GM12864 (cell line): Measurements from ENCODE around the gene NELL1.

Source experiments
- DNase-seq: peaks from one replicate; pipeline ENCODE4 v3.0.0-alpha.2; 2011; ENCODE audit warnings: low read depth
- H3K4me3 ChIP-seq: 2 replicates; pipeline ENCODE4 v1.5.1; 2011; ENCODE audit warnings: mild to moderate bottlenecking, low read depth, low read length, control low read depth
- TF ChIP-seq, protein P1 (sequence below): IDR thresholded peaks from 2 replicates; pipeline ENCODE4 v1.5.1; 2011; ENCODE audit warnings: low read depth, mild to moderate bottlenecking, moderate library complexity, low read length, control low read depth, inconsistent platforms; ENCODE audit errors: missing control alignments

NELL1 gene

DNA sequence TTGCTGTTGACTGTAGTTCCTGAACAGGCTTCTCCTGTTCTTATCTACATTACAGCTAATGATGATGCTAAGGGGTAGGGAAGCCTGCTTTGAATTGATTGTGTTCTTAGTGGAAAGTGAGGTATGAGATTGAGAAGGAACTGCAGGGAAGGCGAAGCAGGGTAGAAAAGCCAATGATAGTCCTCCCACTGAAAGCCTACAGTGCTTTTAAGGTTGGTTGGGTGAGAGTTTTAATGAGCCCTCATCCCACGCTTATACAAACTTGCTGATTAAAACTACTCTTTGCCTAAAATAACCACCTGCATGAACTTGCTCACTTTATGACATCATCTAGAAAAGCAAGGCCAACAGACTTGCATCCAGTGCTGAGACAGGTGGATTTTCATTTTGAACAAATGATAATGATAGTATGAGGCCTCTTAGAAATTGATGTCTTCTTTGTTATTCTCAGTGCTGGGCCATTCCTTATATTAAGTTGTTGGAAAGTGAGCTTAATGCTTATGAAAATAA lies 891.1 kb downstream of the NELL1 start:
- H3K4me3 ChIP-seq: no peak overlapping the region
- no peak for DNase-seq
- TF ChIP-seq, protein P1, sequence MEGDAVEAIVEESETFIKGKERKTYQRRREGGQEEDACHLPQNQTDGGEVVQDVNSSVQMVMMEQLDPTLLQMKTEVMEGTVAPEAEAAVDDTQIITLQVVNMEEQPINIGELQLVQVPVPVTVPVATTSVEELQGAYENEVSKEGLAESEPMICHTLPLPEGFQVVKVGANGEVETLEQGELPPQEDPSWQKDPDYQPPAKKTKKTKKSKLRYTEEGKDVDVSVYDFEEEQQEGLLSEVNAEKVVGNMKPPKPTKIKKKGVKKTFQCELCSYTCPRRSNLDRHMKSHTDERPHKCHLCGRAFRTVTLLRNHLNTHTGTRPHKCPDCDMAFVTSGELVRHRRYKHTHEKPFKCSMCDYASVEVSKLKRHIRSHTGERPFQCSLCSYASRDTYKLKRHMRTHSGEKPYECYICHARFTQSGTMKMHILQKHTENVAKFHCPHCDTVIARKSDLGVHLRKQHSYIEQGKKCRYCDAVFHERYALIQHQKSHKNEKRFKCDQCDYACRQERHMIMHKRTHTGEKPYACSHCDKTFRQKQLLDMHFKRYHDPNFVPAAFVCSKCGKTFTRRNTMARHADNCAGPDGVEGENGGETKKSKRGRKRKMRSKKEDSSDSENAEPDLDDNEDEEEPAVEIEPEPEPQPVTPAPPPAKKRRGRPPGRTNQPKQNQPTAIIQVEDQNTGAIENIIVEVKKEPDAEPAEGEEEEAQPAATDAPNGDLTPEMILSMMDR: no peak

DNA sequence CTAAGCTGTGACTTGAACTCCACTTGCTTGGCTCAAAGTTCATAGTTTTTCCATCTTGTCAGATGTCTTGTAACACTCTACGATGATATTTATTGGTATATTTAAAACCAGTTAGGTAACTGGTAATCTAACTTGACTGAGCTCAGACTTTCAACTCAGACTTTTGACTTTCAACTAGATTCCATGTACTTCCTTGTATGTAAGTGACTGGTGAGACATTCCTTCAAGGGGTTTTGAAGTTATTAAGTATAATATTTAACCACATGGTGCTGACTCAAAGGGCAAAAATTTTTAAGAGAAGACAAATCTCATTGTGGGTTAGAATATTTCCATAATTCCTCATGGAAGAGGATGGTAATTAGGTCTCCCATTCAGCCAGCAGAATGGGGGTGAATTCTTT lies 892.2 kb downstream of the NELL1 start:
- TF ChIP-seq, protein P1: no peak
- no peak for DNase-seq
- H3K4me3 ChIP-seq: no peak overlapping the region

- TF ChIP-seq, protein P1: no peak
- H3K4me3 ChIP-seq: no peak overlapping the region
- no peak for DNase-seq
These were observed 894.7 kb downstream of the NELL1 start for GRCh38 chr11:21564095-21564494.

- H3K4me3 ChIP-seq: no peak overlapping the region
- no peak for DNase-seq
- TF ChIP-seq, protein P1: no peak
These were observed 895.7 kb downstream of the NELL1 start for GRCh38 chr11:21564833-21565682.

- H3K4me3 ChIP-seq: no peak overlapping the region
- no peak for DNase-seq
- TF ChIP-seq, protein P1: no peak
These were observed 897.2 kb downstream of the NELL1 start for GRCh38 chr11:21566521-21567117.

DNA sequence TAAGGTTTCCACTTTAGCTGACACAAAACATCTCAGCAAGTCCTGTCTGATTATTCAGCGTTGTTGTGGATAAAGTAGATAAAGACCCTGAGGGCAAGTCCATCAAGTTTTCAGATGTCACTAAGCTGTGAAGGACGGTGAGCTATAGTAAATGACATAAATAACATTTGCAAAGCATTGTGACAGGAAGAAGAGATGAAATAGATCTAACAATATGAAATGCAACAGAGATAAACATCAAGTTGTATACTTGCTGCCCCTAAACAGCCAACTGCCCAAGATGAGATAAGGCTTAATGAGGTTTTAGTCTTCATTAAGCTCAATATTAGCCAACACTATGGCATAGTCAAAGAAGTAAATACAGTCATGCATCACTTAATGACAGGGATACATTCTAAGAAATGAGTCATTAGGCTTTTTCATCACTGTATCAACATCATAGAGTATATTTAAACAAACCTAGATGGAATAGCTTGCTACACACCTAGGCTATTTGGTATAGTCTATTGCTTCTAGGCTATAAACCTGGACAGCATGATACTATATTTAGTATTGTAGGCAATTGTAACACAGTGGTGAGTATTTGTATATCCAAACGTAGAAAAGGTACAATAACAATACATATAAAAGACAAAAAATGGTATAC lies 898.4 kb downstream of the NELL1 start:
- no peak for DNase-seq
- H3K4me3 ChIP-seq: no peak overlapping the region

More for the DNA sequence above, 898.4 kb downstream of the NELL1 start:
- TF ChIP-seq, protein P1: no peak
